Measurements from ENCODE around the gene NCS1.

- TF ChIP-seq CTCF (conservative IDR thresholded peaks at IDR 0.05; ENCODE audit: low read depth, low read length), result no peak
- TF ChIP-seq EZH2 (IDR thresholded peaks at IDR 0.05; ENCODE audit: borderline replicate concordance, low read depth, low read length, poor library complexity, severe bottlenecking), result no peak
These were observed 72.5 kb downstream of the NCS1 start for GRCh38 chr9:130244548-130245165.
